GM19043 (cell line): ENCODE results near the gene BBIP1.

Experiments used
- ATAC-seq: cut with Tn5 transposase; IDR thresholded peaks from one replicate; pipeline ENCODE4 v1.9.1; 2021; ENCODE audit warnings: low read depth; ENCODE audit not compliant: unreplicated experiment

BBIP1 gene

GRCh38 chr10:110918643-110919348 lies at the start of gene BBIP1:
TSS of gene BBIP1 (minus strand) at chr10:110919180. CDS start at chr10:110918157, 1,023 bp downstream.
- peak; percentile 69 for ATAC-seq

DNA sequence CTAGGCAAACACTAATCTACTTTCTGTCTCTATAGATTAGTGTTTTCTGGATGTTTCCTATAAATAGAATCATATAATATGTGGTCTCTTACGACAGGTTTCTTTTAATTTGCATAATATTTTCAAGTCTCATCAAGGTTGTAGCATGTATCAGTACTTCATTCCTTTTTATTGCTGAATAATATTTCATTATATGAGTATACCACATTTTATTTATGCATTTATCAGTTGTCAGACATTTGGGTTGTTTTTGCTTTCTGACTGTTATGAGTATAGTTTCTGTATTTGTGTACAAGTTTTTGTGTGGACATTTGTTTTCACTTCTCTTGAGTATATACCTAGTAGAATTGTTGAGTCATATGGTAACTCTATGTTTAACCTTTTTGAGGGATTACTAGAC lies 48.7 kb upstream of the BBIP1 start:
- ATAC-seq, result no peak

DNA sequence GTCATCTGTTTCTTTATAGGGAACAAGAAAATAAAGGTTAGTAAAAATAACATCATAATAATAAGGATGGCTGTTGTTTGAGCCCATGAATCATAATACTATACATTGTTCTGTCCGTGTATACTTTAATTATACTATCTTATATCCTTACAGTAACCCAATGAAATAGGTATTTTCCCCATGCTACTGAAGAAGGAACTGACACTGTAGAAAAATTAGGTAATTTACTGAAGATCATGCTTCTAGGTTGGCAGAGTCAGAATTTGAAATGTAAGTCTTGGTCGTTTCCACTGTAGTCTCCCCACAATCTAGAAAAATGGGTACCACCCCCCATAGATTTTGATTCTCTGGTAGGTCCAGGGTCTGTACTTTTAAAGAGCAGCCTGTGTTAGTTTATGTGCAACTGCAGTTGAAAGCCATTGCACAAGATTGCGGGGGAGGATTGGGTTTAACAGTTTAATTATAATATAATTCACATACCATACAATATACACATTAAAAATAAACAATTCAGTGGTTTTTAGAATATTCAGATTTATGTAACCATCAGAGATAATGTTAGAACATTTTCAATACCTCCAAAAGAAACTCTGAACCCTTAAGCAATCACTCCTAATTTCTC lies 48.1 kb upstream of the BBIP1 start:
- no peak for ATAC-seq

GRCh38 chr10:110966146-110966545 lies 47.2 kb upstream of the BBIP1 start:
- no peak for ATAC-seq

- ATAC-seq, result no peak
These were observed 46.2 kb upstream of the BBIP1 start for GRCh38 chr10:110965216-110965615.

DNA sequence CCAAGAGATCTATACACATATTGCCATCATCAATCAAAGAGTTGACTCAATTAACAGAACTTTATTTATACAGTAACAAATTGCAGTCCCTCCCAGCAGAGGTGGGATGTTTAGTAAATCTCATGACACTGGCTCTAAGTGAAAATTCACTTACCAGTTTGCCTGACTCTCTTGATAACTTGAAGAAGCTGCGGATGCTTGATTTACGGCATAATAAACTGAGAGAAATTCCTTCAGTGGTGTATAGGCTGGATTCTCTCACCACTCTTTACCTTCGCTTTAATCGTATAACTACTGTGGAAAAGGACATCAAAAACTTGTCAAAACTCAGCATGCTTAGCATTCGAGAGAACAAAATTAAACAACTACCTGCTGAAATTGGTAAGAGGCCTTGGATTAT lies 45.7 kb upstream of the BBIP1 start:
- ATAC-seq, result no peak

GRCh38 chr10:110963162-110963561 lies 44.2 kb upstream of the BBIP1 start:
- ATAC-seq, result no peak

DNA sequence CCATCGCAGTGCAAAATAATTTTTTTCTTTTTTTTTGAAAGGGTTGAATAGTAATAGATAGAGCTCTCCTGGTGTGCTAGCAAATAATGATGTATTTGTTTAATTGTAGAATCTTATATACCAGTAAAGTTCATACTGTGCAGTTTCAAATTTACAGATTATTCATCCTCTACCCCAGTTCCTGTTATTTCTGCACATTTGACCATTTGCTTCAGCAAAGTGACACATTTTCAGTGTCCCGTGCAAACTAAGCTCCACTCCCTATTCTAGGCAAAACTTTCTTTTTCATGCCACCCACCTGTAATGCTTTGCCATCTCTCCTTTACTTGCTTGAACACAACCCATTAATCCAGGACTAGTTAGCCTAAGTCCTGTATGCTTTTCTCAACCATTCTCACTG lies 43.5 kb upstream of the BBIP1 start:
- ATAC-seq, result no peak

DNA sequence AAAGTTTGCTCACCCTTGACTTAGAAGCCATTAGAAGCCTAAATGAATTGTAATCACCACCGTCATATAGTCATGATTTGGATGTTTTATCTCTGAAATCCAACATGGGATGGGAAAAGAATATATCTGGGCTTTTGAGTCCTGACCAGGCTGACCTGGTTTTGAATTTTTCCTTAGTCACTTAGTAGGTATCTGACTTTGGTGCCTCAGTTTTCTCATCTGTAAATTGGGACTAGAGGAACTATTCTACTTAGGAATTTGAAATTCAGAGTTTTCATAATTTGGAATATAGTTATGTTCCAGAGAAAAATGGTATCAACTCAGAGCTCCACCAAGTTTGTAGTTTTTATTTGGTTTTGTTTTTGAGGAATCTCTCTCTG lies 41.3 kb upstream of the BBIP1 start:
- no peak for ATAC-seq

- no peak for ATAC-seq
These were observed 40.7 kb upstream of the BBIP1 start for GRCh38 chr10:110959379-110960332.

GRCh38 chr10:110957606-110958005 lies 38.6 kb upstream of the BBIP1 start:
- ATAC-seq, result no peak

GRCh38 chr10:110951381-110951780 lies 32.4 kb upstream of the BBIP1 start:
- ATAC-seq, result no peak

GRCh38 chr10:110947061-110947595 lies 28.1 kb upstream of the BBIP1 start:
- no peak for ATAC-seq

DNA sequence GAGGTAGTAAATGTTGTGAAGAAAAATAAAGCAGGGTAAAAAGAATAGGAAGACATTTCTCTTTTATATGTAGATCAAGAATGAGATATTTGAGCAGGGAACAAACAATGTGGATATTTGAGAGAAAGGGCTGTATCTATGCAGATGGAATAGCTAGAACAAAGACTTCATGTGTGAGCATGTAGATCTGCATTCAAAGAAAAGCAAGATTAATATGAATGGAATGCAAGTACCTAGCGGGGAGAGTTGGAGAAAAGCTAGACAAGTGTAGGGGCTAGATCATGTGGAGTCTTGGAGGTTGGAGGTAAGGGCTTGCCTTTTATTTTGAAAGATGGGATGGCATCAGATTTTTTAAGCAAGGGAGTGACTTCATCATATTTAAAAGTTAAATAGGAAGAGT lies 27.5 kb upstream of the BBIP1 start:
- no peak for ATAC-seq

GRCh38 chr10:110944792-110945396 lies 25.9 kb upstream of the BBIP1 start:
- ATAC-seq, result no peak

DNA sequence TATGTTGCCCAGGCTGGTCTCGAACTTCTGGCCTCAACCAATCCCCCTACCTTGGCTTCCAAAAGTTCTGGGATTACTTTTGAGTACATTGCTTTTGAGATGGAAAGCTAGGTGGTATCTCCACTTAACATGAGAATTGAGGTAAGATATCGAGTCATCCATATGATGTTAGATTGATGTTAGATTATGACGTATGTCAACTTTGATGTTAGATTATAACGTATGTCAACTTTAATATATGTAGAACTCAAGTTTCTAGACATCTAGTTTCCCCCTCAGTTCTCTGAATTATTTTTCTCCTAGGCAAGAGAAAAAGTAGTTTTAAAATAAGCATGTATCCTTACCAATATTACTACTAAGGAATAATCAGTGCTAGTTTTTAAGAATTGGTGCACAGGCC lies 20.4 kb upstream of the BBIP1 start:
- no peak for ATAC-seq

DNA sequence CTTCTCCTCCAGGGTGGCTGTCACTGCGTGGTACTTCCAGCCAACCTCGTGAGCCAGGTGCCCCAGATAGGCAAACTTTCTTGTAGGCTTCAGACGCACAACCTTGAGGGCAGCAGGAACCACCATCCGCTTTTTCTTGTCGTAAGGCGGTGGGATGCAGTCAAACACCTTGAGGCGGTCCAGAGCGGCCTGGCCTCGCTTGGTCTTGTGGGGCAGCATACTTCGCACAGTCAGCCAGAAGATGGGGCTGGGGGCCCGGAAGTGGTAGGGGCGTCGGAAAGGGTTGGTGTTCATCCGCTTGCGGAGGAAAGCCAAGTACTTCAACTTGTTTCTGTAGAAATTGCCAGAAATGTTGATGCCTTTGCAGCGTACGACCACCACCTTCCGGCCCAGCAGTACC lies 17.8 kb upstream of the BBIP1 start:
- no peak for ATAC-seq

GRCh38 chr10:110932505-110933180 lies 13.7 kb upstream of the BBIP1 start:
- ATAC-seq, result no peak

DNA sequence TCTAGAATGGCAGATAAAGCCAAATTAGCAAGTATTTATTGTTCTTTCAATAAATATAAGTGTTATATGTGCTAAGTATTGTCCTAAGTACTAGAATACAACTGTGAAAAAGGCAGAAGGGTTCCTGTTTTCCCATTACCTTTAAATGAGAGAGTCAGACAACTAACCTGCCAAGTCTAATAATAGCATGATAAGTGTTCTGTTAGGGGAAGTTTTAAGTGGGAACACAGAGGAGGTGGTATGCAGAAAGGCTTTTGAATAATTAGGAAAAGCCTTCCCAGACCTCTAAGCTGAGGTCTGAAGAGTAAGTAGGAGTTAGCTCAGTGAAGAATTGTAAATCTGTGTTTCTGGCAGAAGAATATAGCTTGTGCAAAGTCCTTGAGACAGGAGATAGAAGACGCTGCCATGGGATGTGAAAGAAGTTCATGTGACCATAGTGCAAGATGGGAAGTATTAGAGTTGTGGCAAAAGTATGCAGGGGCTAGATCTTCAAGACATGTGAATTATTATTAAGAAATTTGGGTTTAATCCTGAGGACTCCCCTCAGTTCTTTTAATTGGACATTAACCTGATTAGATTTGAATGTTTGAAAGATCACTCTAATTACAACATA lies 12.9 kb upstream of the BBIP1 start:
- ATAC-seq, result no peak

GRCh38 chr10:110927461-110927860 lies 8.5 kb upstream of the BBIP1 start:
- ATAC-seq, result no peak
